Vagina (tissue), 2 donors: Measurements from ENCODE around the gene ELP1. TPM values are rescaled to one million over a fixed set of nuclear protein-coding genes. Genes with fewer than 3 reads are reported as not detected.
A peak's percentile ranks its signal among the peaks of the same experiment; 100 is the strongest.

ENCODE experiments used
- DNase-seq, 2 donors: peaks; one replicate each; pipeline ENCODE4 v3.0.0-alpha.2; 2017; ENCODE audit errors: extremely low spot score in 2 of 2
- H3K27ac ChIP-seq: fragments of 200-600 bp; sonication (generic); one replicate; pipeline ENCODE4 v1.5.1; 2019
- H3K27me3 ChIP-seq: fragments of 200-600 bp; sonication (generic); one replicate; pipeline ENCODE4 v1.5.1; 2019
- H3K36me3 ChIP-seq, 2 donors: fragments of 200-600 bp; sonication (generic); one replicate each; pipeline ENCODE4 v1.5.1; 2017 to 2019
- H3K4me1 ChIP-seq: fragments of 200-600 bp; sonication (generic); one replicate; pipeline ENCODE4 v1.5.1; 2019
- H3K4me3 ChIP-seq, 2 donors: fragments of 200-600 bp; sonication (generic); 1 replicate in 1 of 2; 2 replicates in 1 of 2; pipeline ENCODE4 v1.5.1; 2016 to 2019
- H3K9me3 ChIP-seq: fragments of 200-600 bp; sonication (generic); one replicate; pipeline ENCODE4 v1.5.1; 2019
- CTCF ChIP-seq, 3 experiments: fragments of 450-650 bp in 2 of 3; fragments of 200-600 bp in 1 of 3; sonication (generic) in 1 of 3; IDR thresholded peaks; one replicate each; pipeline ENCODE4 v1.5.1; 2017 to 2019; ENCODE audit warnings: antibody characterized with exemption in 3 of 3, mild to moderate bottlenecking in 2 of 3, moderate library complexity in 2 of 3
- POLR2A ChIP-seq, 2 donors: fragments of 450-650 bp; IDR thresholded peaks; one replicate each; pipeline ENCODE4 v1.6.1; 2017; ENCODE audit warnings: antibody characterized with exemption in 2 of 2, mild to moderate bottlenecking in 2 of 2, moderate library complexity in 2 of 2
- POLR2AphosphoS5 ChIP-seq, 2 donors: sonication (generic); formaldehyde crosslinking; IDR thresholded peaks; one replicate each; pipeline ENCODE4 v1.9.0; 2017; ENCODE audit warnings: antibody characterized with exemption in 2 of 2, mild to moderate bottlenecking in 2 of 2, low read depth in 1 of 2; ENCODE audit not compliant: insufficient read depth in 1 of 2
- intact Hi-C: fragments of 100-400 bp; cut with DNase I; formaldehyde crosslinking; loops from one replicate; pipeline ENCODE4 v1.15.1; 2023
- total RNA-seq: library from RNA; depleted of rRNA; stranded (reverse); fragments of >200 nt; gene quantifications from one replicate; pipeline ENCODE4 v1.2.3, GENCODE V29; 2016

ELP1 gene
- total RNA-seq, 1 donor from 2014 or later: 16.9 TPM

GRCh38 chr9:108837530-108837929 lies 96.4 kb downstream of the ELP1 start:
- H3K27ac ChIP-seq: no peak overlapping the region
- no peak for TF ChIP-seq POLR2AphosphoS5 (IDR thresholded peaks at IDR 0.05; ENCODE audit: insufficient read depth in 1 of 2, low read depth in 1 of 2)
- no peak for TF ChIP-seq CTCF (IDR thresholded peaks at IDR 0.05)
- TF ChIP-seq POLR2A (IDR thresholded peaks at IDR 0.05): no peak
- H3K4me1 ChIP-seq: no peaks in the 10 kb centered on the region
- DNase-seq: no peak
- no peaks in the 10 kb centered on the region for H3K9me3 ChIP-seq
- intact Hi-C loops: no loop called here
- no peak overlapping the region for H3K4me3 ChIP-seq
- no peaks in the 10 kb centered on the region for H3K36me3 ChIP-seq
- no peaks in the 10 kb centered on the region for H3K27me3 ChIP-seq

- TF ChIP-seq POLR2A (IDR thresholded peaks at IDR 0.05): no peak
- TF ChIP-seq POLR2AphosphoS5 (IDR thresholded peaks at IDR 0.05; ENCODE audit: insufficient read depth in 1 of 2, low read depth in 1 of 2): peak in 1 of 2 donors; percentile 22
- DNase-seq: no peak
- Histone ChIP-seq H3K9me3 (no peaks in the 10 kb centered on the region), H3K4me1 (peaks cover 2% of the 10 kb centered on the region), H3K27me3 (no peaks in the 10 kb centered on the region), H3K27ac (no peak overlapping the region), H3K36me3 (no peaks in the 10 kb centered on the region), H3K4me3 (no peak overlapping the region)
- intact Hi-C loops: no loop called here
These were observed 97.1 kb downstream of the ELP1 start for GRCh38 chr9:108836781-108837180.

- no peaks in the 10 kb centered on the region for H3K9me3 ChIP-seq
- no peak for DNase-seq
- TF ChIP-seq CTCF (IDR thresholded peaks at IDR 0.05): no peak
- no peak for TF ChIP-seq POLR2A (IDR thresholded peaks at IDR 0.05)
- TF ChIP-seq POLR2AphosphoS5 (IDR thresholded peaks at IDR 0.05; ENCODE audit: insufficient read depth in 1 of 2, low read depth in 1 of 2): no peak
- peaks cover 5% of the 10 kb centered on the region for H3K4me1 ChIP-seq
- intact Hi-C loops: no loop called here
- no peaks in the 10 kb centered on the region for H3K27me3 ChIP-seq
- no peak overlapping the region for H3K27ac ChIP-seq
- no peaks in the 10 kb centered on the region for H3K36me3 ChIP-seq
- H3K4me3 ChIP-seq: no peak overlapping the region
These were observed 97.6 kb downstream of the ELP1 start for GRCh38 chr9:108836319-108836718.

GRCh38 chr9:108835831-108836230 lies 98.1 kb downstream of the ELP1 start:
- H3K4me3 ChIP-seq: no peak overlapping the region
- DNase-seq: no peak
- no peaks in the 10 kb centered on the region for H3K36me3 ChIP-seq
- peaks cover 5% of the 10 kb centered on the region for H3K4me1 ChIP-seq
- intact Hi-C loops: no loop called here
- H3K27ac ChIP-seq: no peak overlapping the region
- no peak for TF ChIP-seq CTCF (IDR thresholded peaks at IDR 0.05)
- TF ChIP-seq POLR2A (IDR thresholded peaks at IDR 0.05): no peak
- TF ChIP-seq POLR2AphosphoS5 (IDR thresholded peaks at IDR 0.05; ENCODE audit: insufficient read depth in 1 of 2, low read depth in 1 of 2): no peak
- H3K9me3 ChIP-seq: no peaks in the 10 kb centered on the region
- no peaks in the 10 kb centered on the region for H3K27me3 ChIP-seq

GRCh38 chr9:108834959-108835665 lies 98.8 kb downstream of the ELP1 start:
- H3K4me3 ChIP-seq: no peak overlapping the region
- intact Hi-C loops: no loop called here
- H3K9me3 ChIP-seq: no peaks in the 10 kb centered on the region
- TF ChIP-seq POLR2A (IDR thresholded peaks at IDR 0.05) (no peak), POLR2AphosphoS5 (IDR thresholded peaks at IDR 0.05; ENCODE audit: insufficient read depth in 1 of 2, low read depth in 1 of 2) (no peak)
- no peaks in the 10 kb centered on the region for H3K36me3 ChIP-seq
- no peak for DNase-seq
- H3K27ac ChIP-seq: no peak overlapping the region
- H3K4me1 ChIP-seq: peaks cover 5% of the 10 kb centered on the region
- H3K27me3 ChIP-seq: no peaks in the 10 kb centered on the region

GRCh38 chr9:108832179-108832500 lies 101.8 kb downstream of the ELP1 start:
- no peaks in the 10 kb centered on the region for H3K36me3 ChIP-seq
- no peaks in the 10 kb centered on the region for H3K27me3 ChIP-seq
- no peaks in the 10 kb centered on the region for H3K9me3 ChIP-seq
- peaks cover 5% of the 10 kb centered on the region for H3K4me1 ChIP-seq
- DNase-seq: no peak
- TF ChIP-seq POLR2A (IDR thresholded peaks at IDR 0.05) (no peak), POLR2AphosphoS5 (IDR thresholded peaks at IDR 0.05; ENCODE audit: insufficient read depth in 1 of 2, low read depth in 1 of 2) (no peak), CTCF (IDR thresholded peaks at IDR 0.05) (no peak)
- no peak overlapping the region for H3K27ac ChIP-seq
- no peak overlapping the region for H3K4me3 ChIP-seq
- intact Hi-C loops: no loop called here
